Astrocyte (in vitro differentiated cells and primary cell): ENCODE measurements around the gene KCNG2. TPM values are rescaled to one million over a fixed set of nuclear protein-coding genes. Genes with fewer than 3 reads are reported as not detected.

Source experiments
- DNase-seq: peaks from one replicate; pipeline ENCODE4 v3.0.0-alpha.2; 2010; ENCODE audit warnings: low read depth
- FAIRE-seq: peaks from 2 replicates; lab custom pipeline; 2011; peaks lifted over from hg19 to GRCh38; lab: Jason Lieb, UNC
- H2AFZ ChIP-seq: 2 replicates; pipeline ENCODE4 v1.6.0; 2012; ENCODE audit warnings: low read depth, low read length, inconsistent platforms
- H3K27ac ChIP-seq: 2 replicates; pipeline ENCODE4 v1.5.1; 2011; ENCODE audit warnings: low read depth, low read length, inconsistent platforms
- H3K27me3 ChIP-seq: 2 replicates; pipeline ENCODE4 v1.6.0; 2011; ENCODE audit warnings: low read length, inconsistent platforms; ENCODE audit not compliant: insufficient read depth
- H3K36me3 ChIP-seq: 2 replicates; pipeline ENCODE4 v1.5.1; 2011; ENCODE audit warnings: low read length, inconsistent platforms; ENCODE audit not compliant: insufficient read depth
- H3K4me1 ChIP-seq: 2 replicates; pipeline ENCODE4 v1.5.1; 2011; ENCODE audit warnings: low read length, inconsistent platforms; ENCODE audit not compliant: insufficient read depth
- H3K4me2 ChIP-seq: 2 replicates; pipeline ENCODE4 v1.6.0; 2012; ENCODE audit warnings: low read length, inconsistent platforms
- H3K4me3 ChIP-seq: 2 replicates; pipeline ENCODE4 v1.5.1; 2011; ENCODE audit warnings: low read depth, mild to moderate bottlenecking, low read length, inconsistent platforms; ENCODE audit not compliant: insufficient read depth
- H3K79me2 ChIP-seq: 2 replicates; pipeline ENCODE4 v1.6.0; 2012; ENCODE audit warnings: mild to moderate bottlenecking, low read length, inconsistent platforms; ENCODE audit not compliant: insufficient read depth
- H3K9ac ChIP-seq: 2 replicates; pipeline ENCODE4 v1.6.0; 2012; ENCODE audit warnings: mild to moderate bottlenecking, low read length, inconsistent platforms
- H3K9me3 ChIP-seq: 2 replicates; pipeline ENCODE4 v1.5.1; 2012; ENCODE audit warnings: low read depth, mild to moderate bottlenecking, low read length, inconsistent platforms; ENCODE audit not compliant: insufficient read depth
- H4K20me1 ChIP-seq: 2 replicates; pipeline ENCODE4 v1.6.0; 2012; ENCODE audit warnings: low read length, inconsistent platforms; ENCODE audit not compliant: insufficient read depth
- H3K27ac Mint-ChIP-seq: one replicate; pipeline ENCODE4 v1.8.0; 2021; ENCODE audit warnings: mild to moderate bottlenecking, mixed read lengths; ENCODE audit not compliant: unreplicated experiment
- H3K27me3 Mint-ChIP-seq: one replicate; pipeline ENCODE4 v1.8.0; 2021; ENCODE audit warnings: low read depth, mixed read lengths; ENCODE audit not compliant: unreplicated experiment
- H3K36me3 Mint-ChIP-seq: one replicate; pipeline ENCODE4 v1.8.0; 2021; ENCODE audit warnings: low read depth, mixed read lengths; ENCODE audit not compliant: unreplicated experiment
- H3K4me1 Mint-ChIP-seq: one replicate; pipeline ENCODE4 v1.8.0; 2021; ENCODE audit warnings: low read depth, mixed read lengths; ENCODE audit not compliant: unreplicated experiment
- H3K4me3 Mint-ChIP-seq: one replicate; pipeline ENCODE4 v1.8.0; 2021; ENCODE audit warnings: mild to moderate bottlenecking, moderate library complexity, mixed read lengths; ENCODE audit not compliant: unreplicated experiment
- H3K9me3 Mint-ChIP-seq: one replicate; pipeline ENCODE4 v1.8.0; 2021; ENCODE audit warnings: mild to moderate bottlenecking, mixed read lengths; ENCODE audit not compliant: unreplicated experiment
- CTCF ChIP-seq: IDR thresholded peaks from 2 replicates; pipeline ENCODE4 v1.5.1; 2011; ENCODE audit warnings: low read depth, mild to moderate bottlenecking, inconsistent platforms, low read length, moderate library complexity; ENCODE audit not compliant: insufficient read depth
- EZH2 ChIP-seq: IDR thresholded peaks from 2 replicates; pipeline ENCODE4 v1.6.1; 2012; ENCODE audit warnings: mild to moderate bottlenecking, low read length, inconsistent platforms; ENCODE audit not compliant: insufficient read depth
- total RNA-seq: library from RNA; stranded (reverse); gene quantifications from 2 replicates; pipeline ENCODE4 v1.2.1, GENCODE V29; 2021

The KCNG2 gene
- total RNA-seq, 1 donor from 2014 or later = 0.16 TPM

- H3K79me2 ChIP-seq = peaks cover 73% of the 10 kb centered on the region
- FAIRE-seq (no peak), DNase-seq (no peak)
- TF ChIP-seq EZH2 (no peak), CTCF (no peak)
- H3K4me3 ChIP-seq = no peak overlapping the region
- H3K4me2 ChIP-seq = no peak overlapping the region
- Mint-ChIP-seq H3K4me1 (no peaks in the 10 kb centered on the region), H3K9me3 (peaks cover 15% of the 10 kb centered on the region), H3K4me3 (no peak overlapping the region), H3K27me3 (no peaks in the 10 kb centered on the region), H3K36me3 (peaks cover 50% of the 10 kb centered on the region), H3K27ac (no peak overlapping the region)
- no peak overlapping the region for H3K27ac ChIP-seq
- H3K9ac ChIP-seq = no peak overlapping the region
- H3K9me3 ChIP-seq = peaks cover 7% of the 10 kb centered on the region
- peaks cover 59% of the 10 kb centered on the region for H4K20me1 ChIP-seq
- no peaks in the 10 kb centered on the region for H3K27me3 ChIP-seq
- no peak overlapping the region for H2AFZ ChIP-seq
- H3K4me1 ChIP-seq = no peaks in the 10 kb centered on the region
- peaks cover 4% of the 10 kb centered on the region for H3K36me3 ChIP-seq
Observed at GRCh38 chr18:79935499-79935898, 137.8 kb downstream of the KCNG2 start.

- no peak overlapping the region for H3K27ac ChIP-seq
- H3K9me3 Mint-ChIP-seq = peaks cover 15% of the 10 kb centered on the region
- H3K4me1 Mint-ChIP-seq = no peaks in the 10 kb centered on the region
- FAIRE-seq (no peak), DNase-seq (no peak)
- H4K20me1 ChIP-seq = peaks cover 63% of the 10 kb centered on the region
- peaks cover 50% of the 10 kb centered on the region for H3K36me3 Mint-ChIP-seq
- no peak overlapping the region for H2AFZ ChIP-seq
- H3K27ac Mint-ChIP-seq = no peak overlapping the region
- H3K27me3 Mint-ChIP-seq = no peaks in the 10 kb centered on the region
- H3K27me3 ChIP-seq = no peaks in the 10 kb centered on the region
- no peaks in the 10 kb centered on the region for H3K4me1 ChIP-seq
- no peak overlapping the region for H3K9ac ChIP-seq
- no peak overlapping the region for H3K4me3 Mint-ChIP-seq
- TF ChIP-seq EZH2 = no peak
- no peak for TF ChIP-seq CTCF
- no peak overlapping the region for H3K4me2 ChIP-seq
- no peak overlapping the region for H3K4me3 ChIP-seq
- H3K79me2 ChIP-seq = peaks cover 76% of the 10 kb centered on the region
- peaks cover 4% of the 10 kb centered on the region for H3K36me3 ChIP-seq
- H3K9me3 ChIP-seq = peaks cover 7% of the 10 kb centered on the region
Observed at GRCh38 chr18:79935925-79936324, 138.2 kb downstream of the KCNG2 start.

- Mint-ChIP-seq H3K9me3 (peaks cover 13% of the 10 kb centered on the region), H3K36me3 (peaks cover 50% of the 10 kb centered on the region), H3K27me3 (no peaks in the 10 kb centered on the region), H3K27ac (no peak overlapping the region), H3K4me3 (no peak overlapping the region), H3K4me1 (no peaks in the 10 kb centered on the region)
- Histone ChIP-seq H3K36me3 (peaks cover 4% of the 10 kb centered on the region), H3K4me1 (no peaks in the 10 kb centered on the region), H4K20me1 (peaks cover 65% of the 10 kb centered on the region), H3K4me2 (no peak overlapping the region), H2AFZ (no peak overlapping the region), H3K9ac (no peak overlapping the region), H3K79me2 (peaks cover 76% of the 10 kb centered on the region), H3K4me3 (no peak overlapping the region), H3K9me3 (peaks cover 7% of the 10 kb centered on the region), H3K27ac (no peak overlapping the region), H3K27me3 (no peaks in the 10 kb centered on the region)
- DNase-seq = no peak
- TF ChIP-seq CTCF (no peak), EZH2 (no peak)
- FAIRE-seq = no peak
Observed at GRCh38 chr18:79936641-79937040, 138.9 kb downstream of the KCNG2 start.
